Kasumi-1 (cell line): Measurements from ENCODE around the gene PHF20.
"Not testable (repeated sequence)": the region's sequence is repeated elsewhere in the genome, so short reads cannot be mapped to it uniquely, and the experiment has no call there.

Experiments
- DNase-seq, 2 experiments: peaks; one replicate each; lab custom pipeline; 2025; lab: John Stamatoyannopoulos, UW

The PHF20 gene

DNA sequence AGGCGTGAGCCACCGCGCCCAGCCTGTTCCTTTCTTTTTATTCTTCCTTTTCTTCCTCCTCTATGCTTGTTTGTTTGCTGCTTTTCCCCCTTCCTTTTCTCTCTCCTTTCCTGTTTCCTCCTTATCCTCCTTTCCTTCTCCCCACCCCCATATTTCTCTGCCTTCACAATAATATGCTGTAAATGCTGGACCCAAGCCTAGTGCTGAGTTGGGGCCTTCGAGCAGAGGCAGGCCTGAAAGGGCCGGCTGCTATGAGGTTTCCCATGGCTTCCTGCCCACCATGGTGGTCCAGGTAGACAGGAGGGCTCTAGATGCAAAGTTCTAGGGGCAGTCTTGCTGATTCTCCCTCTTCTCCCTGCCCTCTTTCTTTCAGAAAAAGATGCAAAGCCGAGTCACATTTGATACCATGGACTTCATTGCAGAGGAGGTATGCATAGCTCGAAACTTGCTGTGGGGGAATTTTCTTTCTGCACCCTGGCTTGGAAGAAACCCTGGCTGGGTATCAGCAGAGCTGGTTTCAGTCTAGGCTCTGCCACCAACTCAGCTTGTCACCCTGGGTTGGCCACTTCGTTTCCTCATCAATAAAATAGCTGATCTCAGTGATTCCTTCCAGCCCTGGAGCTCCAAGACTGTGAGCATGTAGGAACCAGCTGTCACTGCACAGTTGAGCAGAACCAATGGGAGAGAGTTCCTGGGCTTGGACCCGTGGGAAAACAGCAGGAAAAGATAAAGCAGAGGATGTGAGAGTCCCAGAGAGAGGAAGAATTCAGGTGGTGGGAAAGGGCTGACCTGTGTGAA lies 204.0 kb downstream of the PHF20 start:
- no peak for DNase-seq

DNA sequence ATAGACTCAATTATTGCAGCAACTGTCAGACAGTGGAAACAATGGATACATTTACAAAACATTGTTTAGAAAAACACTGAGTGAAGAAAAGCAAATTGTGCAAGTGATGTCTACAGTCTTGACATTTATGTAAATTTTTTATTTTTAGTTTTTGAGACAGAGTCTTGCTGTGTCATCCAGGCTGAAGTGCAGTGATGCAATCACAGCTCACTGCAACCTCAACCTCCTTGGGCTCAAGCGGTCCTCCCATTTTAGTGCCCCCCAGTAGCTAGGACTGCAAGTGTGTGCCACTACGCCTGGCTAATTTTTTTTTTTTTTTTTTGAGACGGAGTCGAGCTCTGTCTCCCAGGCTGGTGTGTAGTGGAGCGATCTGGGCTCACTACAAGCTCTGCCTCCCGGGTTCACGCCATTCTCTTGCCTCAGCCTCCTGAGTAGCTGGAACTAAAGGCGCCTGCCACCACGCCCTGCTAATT lies 206.3 kb downstream of the PHF20 start:
- DNase-seq, result no peak

DNA sequence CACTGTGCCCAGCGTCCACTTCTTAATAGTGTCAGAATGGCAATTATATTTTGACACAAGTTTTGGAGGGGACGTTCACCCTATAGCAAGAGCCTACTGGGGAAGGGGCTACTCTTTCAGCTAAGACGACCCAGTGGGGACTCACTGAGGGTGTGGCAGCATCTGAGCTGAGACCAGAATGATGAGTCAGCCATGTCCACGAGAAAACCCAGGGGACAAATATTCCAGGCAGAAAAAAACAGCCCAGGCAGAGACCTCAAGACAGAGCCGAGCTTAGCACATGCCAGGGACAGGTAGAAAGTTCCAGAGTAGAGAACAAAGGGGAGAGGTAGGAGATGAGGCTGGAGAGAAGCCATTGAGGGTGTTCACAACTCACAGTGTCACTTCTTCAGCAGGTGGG lies 207.7 kb downstream of the PHF20 start:
- DNase-seq, result no peak

DNA sequence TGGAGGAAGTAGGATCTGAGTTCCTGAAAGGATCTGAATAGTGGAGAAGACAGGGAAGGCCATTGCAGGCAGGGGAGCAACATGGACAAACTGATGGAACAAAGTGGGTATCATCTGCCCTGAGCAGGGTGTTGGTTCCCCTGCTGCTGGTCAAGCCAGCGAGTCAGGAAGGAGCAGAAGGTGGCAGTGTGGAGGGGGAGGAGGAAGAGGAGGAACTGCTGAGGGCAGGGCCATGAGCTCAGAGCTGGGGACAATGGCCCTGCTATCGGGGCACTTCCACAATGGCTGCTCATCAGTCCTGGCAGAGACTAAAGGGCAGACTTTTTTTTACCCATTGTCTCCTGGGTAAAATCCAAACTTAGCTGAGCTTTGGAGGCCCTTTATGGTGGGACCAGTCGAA lies 210.2 kb downstream of the PHF20 start:
- no peak for DNase-seq

DNA sequence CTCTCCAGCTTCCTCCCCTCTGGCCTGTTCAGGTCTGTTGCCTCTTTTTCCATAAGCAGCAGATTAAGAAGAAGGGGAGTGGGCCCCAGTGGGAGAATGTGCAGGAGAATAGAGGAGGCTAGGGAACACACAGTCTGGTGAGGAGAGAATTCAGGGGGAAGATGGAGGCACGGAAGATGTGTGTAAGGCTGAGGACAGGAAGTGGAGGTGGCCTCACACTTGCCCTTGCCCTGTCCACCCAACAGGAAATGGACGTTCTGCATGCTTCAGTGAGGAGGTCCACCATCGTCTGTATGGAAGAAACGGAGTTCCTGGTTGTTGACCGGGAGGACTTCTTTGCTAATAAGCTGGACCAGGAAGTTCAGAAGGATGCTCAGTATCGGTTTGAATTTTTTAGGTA lies 212.6 kb downstream of the PHF20 start:
- DNase-seq, result no peak

DNA sequence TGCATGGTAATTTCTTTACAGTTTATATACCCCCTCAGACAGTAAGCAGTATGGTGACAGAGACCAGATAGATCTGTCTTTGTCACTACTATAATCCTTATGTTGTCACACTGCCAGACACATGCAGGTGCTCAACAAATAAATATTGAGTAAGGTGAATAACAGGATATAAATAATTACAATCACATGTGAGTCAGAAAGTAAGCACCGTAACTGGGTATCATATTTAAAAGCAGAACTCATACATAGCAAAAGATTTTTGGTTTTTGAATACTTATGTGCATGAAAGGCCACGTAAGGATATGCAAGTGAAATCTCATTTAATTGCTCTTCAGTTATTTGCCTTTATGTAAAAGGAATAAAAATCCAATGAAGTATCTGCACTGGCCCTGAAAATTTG lies 214.0 kb downstream of the PHF20 start:
- DNase-seq, result no peak

DNA sequence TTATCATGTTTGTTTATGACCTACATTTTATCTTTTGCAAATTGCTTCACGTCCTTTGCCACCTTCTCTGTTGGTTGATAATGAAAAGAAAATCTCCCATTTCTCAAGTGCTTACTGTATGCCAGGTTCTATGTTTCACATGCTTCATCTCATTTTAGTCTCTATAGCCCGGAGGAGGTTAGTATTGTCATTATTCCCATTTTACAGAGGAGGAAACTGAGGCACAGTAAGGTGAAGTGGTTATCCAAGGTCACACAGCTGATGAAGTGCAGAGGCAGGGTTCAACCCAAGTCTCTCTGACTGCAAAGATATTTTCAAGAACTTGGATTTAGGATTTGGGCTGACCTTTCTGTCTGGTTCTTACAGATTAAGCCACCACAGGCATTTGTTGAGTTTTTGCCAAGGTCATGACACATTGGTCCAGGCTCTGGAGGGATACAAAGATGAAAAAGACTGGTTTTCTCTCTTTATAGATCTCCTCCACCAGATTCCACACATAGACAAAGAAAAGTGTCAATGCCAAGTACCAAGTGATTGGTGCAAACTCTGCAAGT lies 217.2 kb downstream of the PHF20 start:
- DNase-seq, result no peak

DNA sequence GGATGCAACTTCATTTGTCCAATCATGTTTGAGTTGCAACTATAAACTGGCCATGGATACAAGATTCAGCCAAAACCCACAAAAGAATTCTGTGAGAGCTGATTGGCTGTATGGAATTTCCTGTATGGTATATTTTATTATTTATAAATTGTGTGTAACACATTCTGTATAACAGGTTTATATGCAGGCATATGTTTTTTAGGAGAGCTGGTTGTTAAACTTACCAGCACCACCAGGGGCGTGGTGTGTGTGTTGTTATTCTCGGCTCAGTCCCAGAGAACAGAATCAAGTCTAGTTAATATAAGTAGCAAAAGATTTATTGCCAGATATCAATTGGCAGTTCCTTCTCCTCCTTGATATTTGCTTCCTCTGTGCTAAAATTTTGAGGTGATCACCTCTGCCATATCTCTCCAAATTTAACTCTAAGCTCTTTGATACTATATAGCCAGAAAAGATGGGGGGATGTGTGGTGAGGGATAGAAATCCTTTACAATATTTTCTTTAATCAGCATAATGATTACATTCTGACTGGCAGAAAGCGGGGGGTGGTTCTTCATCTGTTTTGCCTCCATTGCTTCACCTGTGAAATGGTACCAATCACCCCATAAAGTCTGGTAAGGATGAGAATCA lies 219.4 kb downstream of the PHF20 start:
- peak; percentile 50 to 77 for DNase-seq

DNA sequence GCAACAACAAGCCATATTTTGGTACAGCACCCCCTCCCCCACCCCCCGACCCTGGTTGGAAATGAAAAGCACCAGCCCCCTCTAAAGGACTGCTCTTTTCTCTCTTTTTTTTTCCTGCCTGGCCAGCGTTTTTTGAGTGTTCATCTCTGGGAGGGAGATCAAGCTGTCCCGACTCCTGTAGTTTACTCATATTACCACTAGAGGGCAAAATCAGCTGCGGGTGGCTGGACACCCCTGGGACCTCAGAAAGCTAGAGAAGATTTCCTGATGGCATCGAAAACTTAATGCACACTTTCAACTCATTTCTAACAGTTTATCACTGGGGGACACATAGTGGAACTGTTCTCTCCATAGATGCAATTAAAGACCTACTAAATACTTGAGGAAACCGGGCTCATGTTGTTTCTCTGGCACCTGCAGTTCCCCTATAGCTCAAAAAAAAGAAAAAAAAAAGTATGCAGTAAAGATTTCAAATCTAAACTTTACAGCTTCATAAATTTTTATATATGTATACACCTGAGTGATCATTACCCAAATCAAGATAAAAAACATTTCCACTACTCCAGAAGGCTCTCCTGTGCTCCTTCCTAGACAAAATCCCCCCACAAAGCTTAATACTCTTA lies 221.0 kb downstream of the PHF20 start:
- DNase-seq, result peak; percentile 78 to 84

DNA sequence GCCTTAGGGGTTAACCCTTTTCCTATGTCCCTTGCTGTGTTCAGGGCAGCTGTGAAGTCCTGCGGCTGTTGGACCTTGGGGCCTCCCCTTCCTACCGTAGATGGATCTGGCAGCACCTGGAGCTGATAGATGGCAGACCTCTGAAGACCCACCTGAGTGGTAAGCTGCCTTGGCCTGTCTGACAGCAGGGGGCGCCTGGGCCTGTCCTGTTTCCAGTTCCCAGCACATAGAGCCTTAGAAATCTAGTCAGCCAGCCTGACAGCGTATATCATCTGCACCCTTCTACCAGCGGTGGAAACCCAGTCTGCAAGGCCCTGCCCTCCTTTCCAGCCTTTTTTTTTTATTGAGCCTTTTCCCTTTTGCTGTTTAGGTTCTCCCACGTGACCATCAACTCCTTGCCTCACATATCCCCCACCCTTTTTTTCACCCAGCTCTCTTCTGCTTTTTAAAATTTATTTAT lies 223.2 kb downstream of the PHF20 start:
- peak; percentile 69 to 75 for DNase-seq

DNA sequence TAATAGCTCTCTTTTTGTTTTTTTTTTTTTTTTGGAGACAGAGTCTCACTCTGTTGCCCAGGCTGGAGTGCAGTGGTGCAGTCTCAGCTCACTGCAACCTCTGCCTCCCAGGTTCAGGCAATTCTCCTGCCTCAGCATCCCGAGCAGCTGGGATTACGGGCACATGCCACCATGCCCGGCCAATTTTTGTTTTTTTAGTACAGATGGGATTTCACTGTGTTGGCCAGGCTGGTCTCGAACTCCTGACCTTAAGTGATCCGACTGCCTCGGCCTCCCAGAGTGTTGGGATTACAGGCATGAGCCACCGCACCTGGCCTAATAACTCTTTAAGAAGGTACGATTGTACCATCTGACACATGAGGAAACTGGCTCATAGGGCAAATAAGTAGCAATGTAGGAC lies 224.7 kb downstream of the PHF20 start:
- DNase-seq, result not testable (repeated sequence)
